Spleen (tissue), 11 donors: ENCODE results near the gene RPP21. TPM values are rescaled to one million over a fixed set of nuclear protein-coding genes. Genes with fewer than 3 reads are reported as not detected.

ENCODE experiments used
- DNase-seq: peaks from one replicate; pipeline ENCODE4 v3.0.0-alpha.2; 2020
- H3K27ac ChIP-seq, 8 donors: fragments of 200-600 bp; sonication (generic) in 7 of 8; 1 replicate in 4 of 8; 2 replicates in 4 of 8; pipeline versions ENCODE4 v1.5.0 to v1.8.0; 2016 to 2021; ENCODE audit warnings: inconsistent platforms in 4 of 8, mild to moderate bottlenecking in 4 of 8, moderate library complexity in 1 of 8
- H3K27me3 ChIP-seq, 7 donors: fragments of 200-600 bp; sonication (generic) in 6 of 7; replicated peaks in 1 of 7; 1 replicate in 4 of 7; 2 replicates in 3 of 7; pipeline versions ENCODE4 v1.5.0 to v1.8.0; 2016 to 2021; ENCODE audit warnings: inconsistent platforms in 3 of 7, mild to moderate bottlenecking in 1 of 7
- H3K36me3 ChIP-seq, 6 donors: fragments of 200-600 bp; sonication (generic) in 5 of 6; 1 replicate in 4 of 6; 2 replicates in 2 of 6; pipeline versions ENCODE4 v1.5.0 to v1.8.0; 2016 to 2021; ENCODE audit warnings: inconsistent platforms in 2 of 6
- H3K4me1 ChIP-seq, 6 donors: fragments of 200-600 bp; sonication (generic) in 5 of 6; 1 replicate in 3 of 6; 2 replicates in 3 of 6; pipeline versions ENCODE4 v1.5.0 to v1.8.0; 2016 to 2021; ENCODE audit warnings: inconsistent platforms in 3 of 6
- H3K4me3 ChIP-seq, 8 donors: fragments of 200-600 bp; sonication (generic) in 7 of 8; 1 replicate in 4 of 8; 2 replicates in 4 of 8; pipeline versions ENCODE4 v1.5.0 to v1.8.0; 2016 to 2021; ENCODE audit warnings: inconsistent platforms in 4 of 8, mild to moderate bottlenecking in 4 of 8, moderate library complexity in 2 of 8
- H3K9me3 ChIP-seq, 8 donors: fragments of 200-600 bp; sonication (generic) in 7 of 8; 1 replicate in 4 of 8; 2 replicates in 4 of 8; pipeline versions ENCODE4 v1.5.0 to v1.8.0; 2016 to 2021; ENCODE audit warnings: inconsistent platforms in 4 of 8
- CTCF ChIP-seq, 11 experiments: fragments of 200-600 bp in 7 of 11; fragments of 450-650 bp in 4 of 11; sonication (generic) in 4 of 11; IDR thresholded peaks in 8 of 11; conservative IDR thresholded peaks in 3 of 11; 1 replicate in 7 of 11; 2 replicates in 4 of 11; pipeline versions ENCODE4 v1.4.0 to v1.8.0; 2016 to 2021; ENCODE audit warnings: antibody characterized with exemption in 11 of 11, inconsistent platforms in 4 of 11, mild to moderate bottlenecking in 1 of 11
- POLR2A ChIP-seq, 3 donors: fragments of 450-650 bp; IDR thresholded peaks; one replicate each; pipeline ENCODE4 v1.5.1; 2017; ENCODE audit warnings: antibody characterized with exemption in 3 of 3, mild to moderate bottlenecking in 1 of 3
- POLR2AphosphoS5 ChIP-seq, 3 donors: sonication (generic); formaldehyde crosslinking; IDR thresholded peaks; one replicate each; pipeline ENCODE4 v1.5.1; 2017; ENCODE audit warnings: antibody characterized with exemption in 3 of 3
- whole genome bisulfite sequencing, 5 donors: extraction: QIAGEN DNeasy Blood & Tissue Kit in 3 of 5; methylation state at CpG; one replicate each; pipeline versions ENCODE4 v1.1.5 to v1.1.7; 2013 to 2018; 5-methylcytosine and 5-hydroxymethylcytosine counted together
- intact Hi-C: fragments of 100-400 bp; cut with DNase I; formaldehyde crosslinking; loops from one replicate; pipeline ENCODE4 v1.15.0; 2023; ENCODE audit warnings: low total_unique reads
- polyA plus RNA-seq, 3 donors: library from polyadenylated mRNA; stranded (reverse); fragments of 200-250 nt; gene quantifications; one replicate each; pipeline ENCODE4 v1.2.1, GENCODE V29; 2013
- total RNA-seq, 7 donors: library from RNA; depleted of rRNA in 3 of 7; stranded (reverse); fragments of >200 nt in 3 of 7; fragmentation: NEBNext Ultra II Directional in 4 of 7; extraction: Animal tissue kit (Norgen Biotek cat#: 25700) in 4 of 7; gene quantifications; one replicate each; pipeline versions ENCODE4 v1.1.0 to v1.2.1, GENCODE V29; 2016 to 2021
- donor health status: healthy with polysubstance abuse.
- donor health status: DM: no; HTN: no; CAD: no; lungs with moderate emphysema.
- donor health status: DM: no; HTN: no; CAD: no.
- donor health status: Bipolar disorder and iron deficiency.
- donor health status: healthy.
- donor health status: DM: no; HTN: no; CAD: no.
- donor health status: DM: yes; HTN: yes; CAD: no.

RPP21 gene
- total and polyA plus RNA-seq, 10 donors = 24.3 to 87.8 (median 42.5) TPM

- 79 to 96% (median 89%) methylated on average over 2 of the region's 2 CpGs for WGBS, 5 donors
Observed at GRCh38 chr6:30352550-30352949, 7.6 kb downstream of the RPP21 start.

GRCh38 chr6:30355281-30355680 lies 10.3 kb downstream of the RPP21 start:
- Histone ChIP-seq H3K27me3 (peaks cover 0 to 75% (median 30%) of the 10 kb centered on the region in 7 donors), H3K4me3 (no peak overlapping the region), H3K9me3 (no peaks in the 10 kb centered on the region), H3K27ac (no peak overlapping the region), H3K36me3 (no peaks in the 10 kb centered on the region), H3K4me1 (peaks cover 3 to 17% (median 10%) of the 10 kb centered on the region in 6 donors)
- intact Hi-C loops = no loop called here
- no peak for TF ChIP-seq POLR2AphosphoS5 (IDR thresholded peaks at IDR 0.05)
- TF ChIP-seq POLR2A (IDR thresholded peaks at IDR 0.05) = no peak
- TF ChIP-seq CTCF (IDR thresholded peaks at IDR 0.05 in 8 of 11, conservative IDR thresholded peaks at IDR 0.05 in 3 of 11) = no peak
- WGBS, 5 donors = 56 to 76% (median 68%) methylated on average over 4 of the region's 4 CpGs
- DNase-seq = no peak

More at GRCh38 chr6:30352550-30352949, 7.6 kb downstream of the RPP21 start:
- Histone ChIP-seq H3K4me3 (no peak overlapping the region), H3K36me3 (peaks cover 0 to 10% (median 3%) of the 10 kb centered on the region in 6 donors), H3K9me3 (no peaks in the 10 kb centered on the region), H3K4me1 (peaks cover 0 to 26% (median 8%) of the 10 kb centered on the region in 6 donors), H3K27me3 (peaks cover 0 to 47% (median 11%) of the 10 kb centered on the region in 7 donors), H3K27ac (no peak overlapping the region)
- no peak for TF ChIP-seq CTCF (IDR thresholded peaks at IDR 0.05 in 8 of 11, conservative IDR thresholded peaks at IDR 0.05 in 3 of 11)
- TF ChIP-seq POLR2AphosphoS5 (IDR thresholded peaks at IDR 0.05) = no peak
- no peak for TF ChIP-seq POLR2A (IDR thresholded peaks at IDR 0.05)
- no peak for DNase-seq
- intact Hi-C loops = no loop called here

- Histone ChIP-seq H3K27me3 (peaks cover 0 to 82% (median 30%) of the 10 kb centered on the region in 7 donors), H3K9me3 (no peaks in the 10 kb centered on the region), H3K4me1 (peaks cover 3 to 14% (median 10%) of the 10 kb centered on the region in 6 donors), H3K27ac (no peak overlapping the region), H3K4me3 (no peak overlapping the region), H3K36me3 (no peaks in the 10 kb centered on the region)
- TF ChIP-seq CTCF (IDR thresholded peaks at IDR 0.05 in 8 of 11, conservative IDR thresholded peaks at IDR 0.05 in 3 of 11) = no peak
- TF ChIP-seq POLR2AphosphoS5 (IDR thresholded peaks at IDR 0.05) = no peak
- TF ChIP-seq POLR2A (IDR thresholded peaks at IDR 0.05) = no peak
- 60 to 95% (median 83%) methylated on average over 1 of the region's 1 CpG for WGBS, 5 donors
- no peak for DNase-seq
- intact Hi-C loops = no loop called here
Observed at GRCh38 chr6:30356536-30356935, 11.6 kb downstream of the RPP21 start.

- WGBS, 5 donors = 3 to 8% (median 4%) methylated on average over 40 of the region's 40 CpGs
Observed at GRCh38 chr6:30357678-30358540, 13.0 kb downstream of the RPP21 start.

More at GRCh38 chr6:30357678-30358540, 13.0 kb downstream of the RPP21 start:
- Histone ChIP-seq H3K27ac (no peak overlapping the region), H3K4me1 (peaks cover 3 to 14% (median 10%) of the 10 kb centered on the region in 6 donors), H3K4me3 (peak overlapping the region in 7 of 8 donors; percentile 12 to 70 (median 27)), H3K36me3 (no peaks in the 10 kb centered on the region), H3K9me3 (peaks cover 0 to 4% (median 0%) of the 10 kb centered on the region in 8 donors), H3K27me3 (peaks cover 0 to 89% (median 33%) of the 10 kb centered on the region in 7 donors)
- no peak for DNase-seq
- peak; percentile 24 to 82 (median 63) for TF ChIP-seq CTCF (IDR thresholded peaks at IDR 0.05 in 8 of 11, conservative IDR thresholded peaks at IDR 0.05 in 3 of 11)
- no peak for TF ChIP-seq POLR2A (IDR thresholded peaks at IDR 0.05)
- intact Hi-C loops = no loop called here
